LoVo (cell line): Measurements from ENCODE around the gene PLXNC1.

Source experiments
- DNase-seq: peaks from one replicate; pipeline ENCODE4 v3.0.0-alpha.2; 2016; ENCODE audit warnings: low spot score

PLXNC1 gene

GRCh38 chr12:94133964-94134795 is 14.2 kb upstream of the PLXNC1 start:
- peak; percentile 85 for DNase-seq

- DNase-seq, result no peak
Measured at GRCh38 chr12:94135896-94136295, 12.5 kb upstream of the PLXNC1 start.

DNA sequence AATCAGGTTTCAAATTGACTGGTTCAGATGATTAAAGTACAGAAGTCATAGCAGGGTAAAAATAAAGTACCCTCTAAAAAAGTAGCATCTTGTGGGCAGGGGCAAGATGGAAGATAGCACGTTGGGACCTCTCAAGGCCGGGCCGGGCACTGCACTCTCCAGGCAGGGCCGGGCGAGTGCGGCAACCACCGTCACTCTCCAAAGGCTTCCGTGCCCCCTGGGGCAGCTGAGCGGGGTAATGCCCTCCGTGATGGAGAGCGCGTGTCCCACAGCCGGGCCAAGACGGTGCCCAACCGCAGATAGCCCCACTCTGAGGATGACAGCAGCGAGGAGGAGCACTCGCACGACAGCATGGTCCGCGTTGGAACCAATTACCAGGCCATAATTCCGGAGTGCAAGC is 8.6 kb upstream of the PLXNC1 start:
- no peak for DNase-seq

- DNase-seq, result no peak
Measured at GRCh38 chr12:94140556-94140955, 7.8 kb upstream of the PLXNC1 start.

DNA sequence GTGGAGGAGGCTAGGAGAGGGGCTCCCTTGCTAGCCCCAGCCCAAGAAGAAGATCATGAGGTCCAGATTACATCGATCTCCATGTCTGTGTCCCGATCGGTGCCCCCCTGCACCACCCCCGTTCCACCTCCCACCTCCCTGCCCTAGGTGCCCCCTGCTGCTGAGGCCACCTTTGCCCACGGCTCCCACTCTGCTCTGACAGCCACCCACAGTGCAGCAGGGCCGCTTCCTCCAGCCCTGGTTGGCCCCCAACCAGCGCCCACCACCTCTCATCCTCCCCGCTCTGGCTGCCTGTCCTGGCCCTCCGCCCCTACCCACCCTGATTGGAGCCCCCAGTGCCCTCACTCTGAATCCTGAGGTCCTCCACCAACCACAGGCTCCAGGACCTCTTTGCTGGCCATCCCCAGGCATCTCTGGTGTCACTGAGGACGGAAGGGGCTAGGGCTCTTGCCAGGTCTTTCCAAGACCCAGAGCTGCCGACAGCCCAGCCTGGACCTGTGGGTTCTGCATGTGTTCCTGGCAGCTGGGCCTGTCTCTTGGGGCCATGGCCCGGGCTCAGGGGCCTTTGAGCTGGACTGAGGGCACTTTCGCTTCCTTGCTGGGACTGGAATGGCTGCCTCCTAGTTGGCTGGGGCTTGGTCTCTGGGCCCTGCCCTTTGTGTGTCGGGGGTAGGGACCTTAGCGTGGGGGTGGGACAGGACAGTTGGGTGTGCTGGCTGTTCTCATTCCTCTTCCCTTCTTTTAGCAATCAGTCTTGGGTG is 7.2 kb upstream of the PLXNC1 start:
- no peak for DNase-seq

- no peak for DNase-seq
Measured at GRCh38 chr12:94141892-94142291, 6.5 kb upstream of the PLXNC1 start.

DNA sequence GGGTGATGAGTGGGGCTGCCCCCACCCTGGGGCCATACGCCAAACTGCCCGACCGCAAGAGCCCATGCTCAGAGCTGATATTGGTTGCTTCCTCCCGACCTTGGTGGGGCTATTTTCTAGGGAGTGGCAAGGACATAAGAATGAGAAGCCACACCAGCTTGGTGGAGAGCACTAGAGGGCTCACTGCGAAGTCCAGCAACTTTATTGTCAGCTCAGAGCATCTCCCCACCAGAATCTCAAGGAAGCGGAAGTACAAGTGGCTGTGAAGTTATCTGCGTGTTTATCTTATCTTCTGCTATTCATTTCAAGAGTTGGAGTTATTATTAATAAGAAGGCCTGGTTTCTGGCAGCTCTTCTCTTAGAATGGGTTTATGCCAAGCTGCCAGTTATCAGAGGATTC is 4.9 kb upstream of the PLXNC1 start:
- no peak for DNase-seq

- DNase-seq, result no peak
Measured at GRCh38 chr12:94143951-94144350, 4.4 kb upstream of the PLXNC1 start.

GRCh38 chr12:94144781-94145180 is 3.6 kb upstream of the PLXNC1 start:
- no peak for DNase-seq

GRCh38 chr12:94145191-94145983 is 3.0 kb upstream of the PLXNC1 start:
- DNase-seq, result no peak

DNA sequence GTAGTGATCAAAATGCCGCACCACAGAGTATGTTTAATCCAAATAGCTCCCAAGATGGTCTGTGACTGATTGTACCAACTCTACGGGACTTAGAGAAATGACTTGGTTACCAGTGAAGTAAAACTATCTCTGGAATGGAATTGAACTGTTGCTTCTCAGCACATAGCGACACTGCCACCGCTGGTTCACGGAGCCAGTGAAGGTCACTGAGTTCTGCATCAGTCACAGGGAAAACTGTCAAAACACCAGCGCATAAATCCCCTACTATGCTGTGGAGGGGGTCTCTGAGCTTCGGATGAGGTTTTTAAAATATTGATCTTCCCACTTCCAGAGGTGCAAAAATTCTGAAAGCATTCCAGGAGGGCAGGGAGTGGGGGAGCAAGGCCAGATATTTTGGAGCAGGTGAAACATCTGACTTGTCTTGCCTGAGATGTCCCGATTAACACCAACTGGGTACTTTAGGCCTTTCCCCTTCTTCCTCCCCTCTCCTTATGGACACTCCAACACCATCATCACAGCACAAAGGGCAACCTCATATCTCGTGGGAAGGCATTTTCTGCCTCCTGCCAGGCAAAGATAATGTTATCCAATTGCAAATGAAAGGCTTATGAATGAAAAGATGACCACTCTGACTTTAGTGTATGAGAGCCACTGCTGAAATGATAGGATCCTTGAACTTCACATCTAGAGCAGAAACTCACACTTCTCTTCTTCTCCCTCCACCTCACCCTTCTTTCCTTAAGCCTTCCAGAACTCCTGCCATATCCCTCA is 2.0 kb upstream of the PLXNC1 start:
- no peak for DNase-seq

- DNase-seq, result no peak
Measured at GRCh38 chr12:94147387-94147990, 888 bp upstream of the PLXNC1 start.

- DNase-seq, result no peak
Measured at GRCh38 chr12:94148739-94149118, 352 bp downstream of the PLXNC1 start.

DNA sequence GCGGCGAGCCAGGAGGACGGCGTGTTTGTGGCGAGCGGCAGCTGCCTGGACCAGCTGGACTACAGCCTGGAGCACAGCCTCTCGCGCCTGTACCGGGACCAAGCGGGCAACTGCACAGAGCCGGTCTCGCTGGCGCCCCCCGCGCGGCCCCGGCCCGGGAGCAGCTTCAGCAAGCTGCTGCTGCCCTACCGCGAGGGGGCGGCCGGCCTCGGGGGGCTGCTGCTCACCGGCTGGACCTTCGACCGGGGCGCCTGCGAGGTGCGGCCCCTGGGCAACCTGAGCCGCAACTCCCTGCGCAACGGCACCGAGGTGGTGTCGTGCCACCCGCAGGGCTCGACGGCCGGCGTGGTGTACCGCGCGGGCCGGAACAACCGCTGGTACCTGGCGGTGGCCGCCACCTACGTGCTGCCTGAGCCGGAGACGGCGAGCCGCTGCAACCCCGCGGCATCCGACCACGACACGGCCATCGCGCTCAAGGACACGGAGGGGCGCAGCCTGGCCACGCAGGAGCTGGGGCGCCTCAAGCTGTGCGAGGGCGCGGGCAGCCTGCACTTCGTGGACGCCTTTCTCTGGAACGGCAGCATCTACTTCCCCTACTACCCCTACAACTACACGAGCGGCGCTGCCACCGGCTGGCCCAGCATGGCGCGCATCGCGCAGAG is 873 bp downstream of the PLXNC1 start:
- DNase-seq, result no peak

DNA sequence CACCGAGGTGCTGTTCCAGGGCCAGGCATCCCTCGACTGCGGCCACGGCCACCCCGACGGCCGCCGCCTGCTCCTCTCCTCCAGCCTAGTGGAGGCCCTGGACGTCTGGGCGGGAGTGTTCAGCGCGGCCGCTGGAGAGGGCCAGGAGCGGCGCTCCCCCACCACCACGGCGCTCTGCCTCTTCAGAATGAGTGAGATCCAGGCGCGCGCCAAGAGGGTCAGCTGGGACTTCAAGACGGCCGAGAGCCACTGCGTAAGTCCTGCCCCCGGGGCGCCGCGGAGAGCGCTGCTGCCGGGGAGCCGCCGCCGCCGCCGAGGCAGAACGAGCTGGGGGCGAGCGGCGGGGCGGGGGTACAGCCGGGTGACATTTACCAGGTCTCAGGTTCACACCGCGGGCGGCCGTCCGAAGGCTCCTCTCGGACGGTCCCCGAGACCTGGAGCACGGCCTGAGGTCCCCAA is 1.4 kb downstream of the PLXNC1 start:
- no peak for DNase-seq

DNA sequence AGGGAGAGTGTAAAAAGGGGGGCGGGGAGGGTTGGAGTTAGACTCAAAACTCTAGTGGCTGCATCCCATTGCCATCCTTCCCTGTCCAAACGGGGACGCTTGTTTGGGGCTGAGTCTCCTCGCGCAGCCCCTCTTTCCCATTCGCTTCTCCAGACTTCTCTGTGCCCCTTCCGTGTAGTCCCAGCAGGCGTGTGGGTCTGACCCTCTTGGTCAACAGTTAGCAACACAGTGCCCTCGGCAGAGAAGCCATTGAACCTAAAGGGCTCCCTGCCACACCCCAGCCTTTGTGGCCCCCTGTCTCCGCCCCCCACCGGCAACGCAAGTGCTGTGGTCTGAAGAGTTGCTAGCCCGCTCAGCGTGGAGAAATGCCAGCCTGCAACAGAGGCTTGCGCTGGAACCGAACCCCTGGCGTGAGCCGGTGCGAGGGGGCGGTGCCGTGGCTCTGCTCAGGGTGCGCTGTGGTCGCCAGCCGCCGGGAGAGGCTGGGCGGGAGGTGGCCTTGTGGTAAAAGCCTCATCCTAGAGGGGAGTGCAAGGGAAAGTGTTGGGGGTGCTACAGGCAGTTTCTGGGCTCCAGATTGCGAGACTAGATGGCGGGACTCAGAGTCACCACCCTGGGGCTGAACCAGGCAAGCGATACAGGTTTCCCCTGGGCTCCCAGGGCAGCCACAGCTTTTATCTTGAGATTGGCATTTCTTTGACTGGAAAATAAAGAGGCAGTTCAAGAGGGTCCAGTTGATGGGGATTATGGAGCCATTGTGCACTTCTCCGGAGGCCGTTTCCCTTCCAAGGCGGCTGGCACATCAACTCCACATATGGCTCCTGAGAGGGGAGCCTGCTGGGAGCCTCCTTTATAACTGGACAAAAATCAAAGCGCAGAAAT is 2.1 kb downstream of the PLXNC1 start:
- DNase-seq, result no peak

- DNase-seq, result no peak
Measured at GRCh38 chr12:94151582-94151981, 3.2 kb downstream of the PLXNC1 start.

GRCh38 chr12:94152292-94153078 is 4.1 kb downstream of the PLXNC1 start:
- DNase-seq, result no peak

GRCh38 chr12:94157181-94157580 is 8.8 kb downstream of the PLXNC1 start:
- no peak for DNase-seq
